ENCODE measurements around the gene COL28A1.

DNA sequence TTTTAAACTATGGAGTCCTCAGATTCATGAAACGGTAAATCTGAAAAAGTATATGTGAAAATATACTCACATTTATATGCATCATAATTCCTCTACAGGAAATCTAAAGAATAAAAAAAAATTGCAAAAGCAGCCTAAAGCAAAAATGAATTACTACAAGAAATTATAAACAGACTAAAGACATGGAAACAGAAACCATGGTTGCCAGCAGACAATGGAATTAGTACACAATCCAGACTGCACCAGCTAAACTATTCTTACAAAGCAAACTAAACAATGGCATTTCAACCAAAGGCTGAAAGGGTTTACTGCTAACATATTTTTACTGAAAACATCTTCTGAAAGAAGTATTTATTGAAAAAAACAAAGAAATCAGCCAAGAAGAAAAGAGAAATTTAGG, 51.6 kb downstream of the COL28A1 start:
- TF ChIP-seq CTCF (IDR thresholded peaks at IDR 0.05), result no peak
- TF ChIP-seq EZH2phosphoT487 (IDR thresholded peaks at IDR 0.05), result no peak

Measured in neural progenitor cell (in vitro differentiated cells).